ENCODE measurements around the gene DISP1.

Gene DISP1

GRCh38 chr1:222811671-222812070, 3.2 kb upstream of the DISP1 start:
- TF ChIP-seq CTCF (IDR thresholded peaks at IDR 0.05; ENCODE audit: low read depth, low read length, missing control alignments), result no peak
- H3K4me3 ChIP-seq (replicated peaks; ENCODE audit: low read depth, low read length), result no peak overlapping the region
- no peak for DNase-seq (ENCODE audit: extremely low read depth, low read depth)

GRCh38 chr1:222813866-222814535, 838 bp upstream of the DISP1 start:
- no peak for DNase-seq (ENCODE audit: extremely low read depth, low read depth)
- H3K4me3 ChIP-seq (replicated peaks; ENCODE audit: low read depth, low read length), result no peak overlapping the region
- no peak for TF ChIP-seq CTCF (IDR thresholded peaks at IDR 0.05; ENCODE audit: low read depth, low read length, missing control alignments)

GRCh38 chr1:222815440-222815765, 564 bp downstream of the DISP1 start:
- DNase-seq (ENCODE audit: extremely low read depth, low read depth), result no peak
- no peak for TF ChIP-seq CTCF (IDR thresholded peaks at IDR 0.05; ENCODE audit: low read depth, low read length, missing control alignments)
- H3K4me3 ChIP-seq (replicated peaks; ENCODE audit: low read depth, low read length), result peak overlapping the region; percentile 56

GRCh38 chr1:222817529-222817928, 2.7 kb downstream of the DISP1 start:
- TF ChIP-seq CTCF (IDR thresholded peaks at IDR 0.05; ENCODE audit: low read depth, low read length, missing control alignments), result no peak
- H3K4me3 ChIP-seq (replicated peaks; ENCODE audit: low read depth, low read length), result no peak overlapping the region
- DNase-seq (ENCODE audit: extremely low read depth, low read depth), result peak; percentile 80

- no peak overlapping the region for H3K4me3 ChIP-seq (replicated peaks; ENCODE audit: low read depth, low read length)
- TF ChIP-seq CTCF (IDR thresholded peaks at IDR 0.05; ENCODE audit: low read depth, low read length, missing control alignments), result no peak
- no peak for DNase-seq (ENCODE audit: extremely low read depth, low read depth)
Measured at GRCh38 chr1:222818171-222818570, 3.3 kb downstream of the DISP1 start.

- H3K4me3 ChIP-seq (replicated peaks; ENCODE audit: low read depth, low read length), result no peak overlapping the region
- TF ChIP-seq CTCF (IDR thresholded peaks at IDR 0.05; ENCODE audit: low read depth, low read length, missing control alignments), result no peak
- DNase-seq (ENCODE audit: extremely low read depth, low read depth), result no peak
Measured at GRCh38 chr1:222820171-222820712, 5.4 kb downstream of the DISP1 start.

GRCh38 chr1:222821239-222821638, 6.4 kb downstream of the DISP1 start:
- H3K4me3 ChIP-seq (replicated peaks; ENCODE audit: low read depth, low read length), result no peak overlapping the region
- no peak for DNase-seq (ENCODE audit: extremely low read depth, low read depth)
- no peak for TF ChIP-seq CTCF (IDR thresholded peaks at IDR 0.05; ENCODE audit: low read depth, low read length, missing control alignments)
